ENCODE results near the gene HEATR3.

HEATR3 gene, protein sequence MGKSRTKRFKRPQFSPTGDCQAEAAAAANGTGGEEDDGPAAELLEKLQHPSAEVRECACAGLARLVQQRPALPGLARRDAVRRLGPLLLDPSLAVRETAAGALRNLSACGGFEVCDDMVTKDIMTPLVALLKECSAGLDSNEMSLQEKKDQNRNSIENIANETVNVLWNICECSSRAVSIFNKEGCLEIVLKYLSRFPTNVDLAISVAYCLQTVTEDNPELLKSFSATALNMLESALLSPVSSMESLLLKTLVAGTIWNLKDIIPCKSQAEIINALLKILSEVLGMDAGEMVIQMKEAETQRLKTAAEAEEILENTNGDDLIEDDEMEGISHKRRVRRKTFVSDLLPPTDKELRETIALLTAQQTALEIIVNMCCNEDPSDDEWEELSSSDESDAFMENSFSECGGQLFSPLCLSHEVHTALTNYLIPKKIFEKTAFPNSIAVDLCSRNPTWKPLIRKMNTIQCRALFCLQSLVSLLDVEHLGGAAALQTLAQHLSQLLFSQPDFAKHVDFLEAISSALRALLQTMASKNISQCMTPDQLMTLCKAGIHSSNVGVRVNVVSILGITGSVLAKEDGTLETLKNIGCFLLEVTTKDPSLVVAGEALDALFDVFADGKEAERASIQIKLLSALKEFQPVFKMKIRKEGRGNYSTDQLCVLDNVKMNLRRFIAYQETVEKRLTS

GRCh38 chr16:50065624-50066481, at the start of gene HEATR3:
Gene HEATR3, plus strand, starts transcription at chr16:50065970. Its CDS starts 162 bp downstream, at chr16:50066132.
- Histone ChIP-seq H3K27ac (ENCODE audit: low read depth, low read length) (peak within 1 kb of the TSS; percentile 96), H3K9ac (ENCODE audit: low read length) (peak within 1 kb of the TSS; percentile 67), H3K4me3 (ENCODE audit: low read depth in 1 of 2, low read length in 2 of 2) (peak within 1 kb of the TSS; percentile 73 to 83), H3K27me3 (ENCODE audit: control insufficient read depth in 1 of 2, insufficient read depth in 2 of 2, low read length in 2 of 2) (no peaks in the 10 kb centered on the region), H3K9me3 (ENCODE audit: low read length) (no peaks in the 10 kb centered on the region), H3K36me3 (ENCODE audit: insufficient read depth, low read length) (peaks cover 6% of the 10 kb centered on the region), H3K4me1 (ENCODE audit: insufficient read depth, low read length) (peaks cover 21% of the 10 kb centered on the region)

- H3K9me3 ChIP-seq (ENCODE audit: low read length): no peaks in the 10 kb centered on the region
- H3K27me3 ChIP-seq (ENCODE audit: control insufficient read depth in 1 of 2, insufficient read depth in 2 of 2, low read length in 2 of 2): no peaks in the 10 kb centered on the region
- no peaks in the 10 kb centered on the region for H3K36me3 ChIP-seq (ENCODE audit: insufficient read depth, low read length)
- H3K4me3 ChIP-seq (ENCODE audit: low read depth in 1 of 2, low read length in 2 of 2): no peak overlapping the region
- no peaks in the 10 kb centered on the region for H3K4me1 ChIP-seq (ENCODE audit: insufficient read depth, low read length)
- H3K9ac ChIP-seq (ENCODE audit: low read length): no peak overlapping the region
- H3K27ac ChIP-seq (ENCODE audit: low read depth, low read length): no peak overlapping the region
Observed at GRCh38 chr16:50017553-50017952, 48.2 kb upstream of the HEATR3 start.

DNA sequence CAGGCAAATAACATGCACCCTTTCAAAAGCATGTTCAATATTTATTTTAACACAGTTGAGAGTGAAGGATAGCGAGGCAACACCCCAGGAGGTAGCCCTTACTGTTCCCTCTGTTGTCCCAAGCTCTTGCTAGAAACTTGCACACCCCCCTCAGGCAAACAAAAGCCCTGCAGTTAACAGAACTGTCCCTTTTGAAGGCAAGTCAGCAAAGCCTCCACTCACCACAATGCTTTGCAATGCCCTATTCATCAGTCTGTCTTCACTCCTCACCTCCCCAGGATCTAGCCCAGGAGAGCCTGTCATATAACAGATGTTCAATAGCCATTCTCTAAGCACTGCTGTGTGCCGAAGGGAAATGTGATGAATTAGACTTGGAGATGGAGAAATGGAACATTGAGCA, 44.2 kb upstream of the HEATR3 start:
- Histone ChIP-seq H3K4me3 (ENCODE audit: low read depth in 1 of 2, low read length in 2 of 2) (no peak overlapping the region), H3K4me1 (ENCODE audit: insufficient read depth, low read length) (peaks cover 6% of the 10 kb centered on the region), H3K9ac (ENCODE audit: low read length) (no peak overlapping the region), H3K27ac (ENCODE audit: low read depth, low read length) (no peak overlapping the region), H3K27me3 (ENCODE audit: control insufficient read depth in 1 of 2, insufficient read depth in 2 of 2, low read length in 2 of 2) (no peaks in the 10 kb centered on the region), H3K36me3 (ENCODE audit: insufficient read depth, low read length) (no peaks in the 10 kb centered on the region), H3K9me3 (ENCODE audit: low read length) (no peaks in the 10 kb centered on the region)

DNA sequence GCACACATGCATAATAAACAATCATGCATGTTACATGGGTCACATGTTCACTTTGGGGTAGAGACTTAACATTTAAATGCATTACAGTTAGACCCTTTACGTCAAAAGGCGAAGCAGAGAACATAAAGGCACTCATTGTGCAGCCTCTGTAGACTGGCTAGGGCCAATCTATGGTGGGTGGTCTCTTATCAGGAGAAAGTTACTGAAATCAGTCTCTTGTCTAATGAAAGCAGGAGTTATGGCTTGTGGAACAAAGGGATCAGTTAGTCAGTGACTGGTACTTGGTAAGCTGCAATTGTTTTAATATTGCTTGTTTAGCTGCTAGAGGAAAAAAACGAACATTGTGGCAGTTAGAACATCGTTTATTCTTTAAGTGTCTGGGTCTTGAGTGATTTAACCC, 42.1 kb upstream of the HEATR3 start:
- Histone ChIP-seq H3K9ac (ENCODE audit: low read length) (no peak overlapping the region), H3K4me1 (ENCODE audit: insufficient read depth, low read length) (peaks cover 8% of the 10 kb centered on the region), H3K9me3 (ENCODE audit: low read length) (no peaks in the 10 kb centered on the region), H3K27me3 (ENCODE audit: control insufficient read depth in 1 of 2, insufficient read depth in 2 of 2, low read length in 2 of 2) (no peaks in the 10 kb centered on the region), H3K4me3 (ENCODE audit: low read depth in 1 of 2, low read length in 2 of 2) (no peak overlapping the region), H3K27ac (ENCODE audit: low read depth, low read length) (no peak overlapping the region), H3K36me3 (ENCODE audit: insufficient read depth, low read length) (no peaks in the 10 kb centered on the region)

- Histone ChIP-seq H3K27me3 (ENCODE audit: control insufficient read depth in 1 of 2, insufficient read depth in 2 of 2, low read length in 2 of 2) (no peaks in the 10 kb centered on the region), H3K36me3 (ENCODE audit: insufficient read depth, low read length) (no peaks in the 10 kb centered on the region), H3K4me1 (ENCODE audit: insufficient read depth, low read length) (peaks cover 8% of the 10 kb centered on the region), H3K9ac (ENCODE audit: low read length) (no peak overlapping the region), H3K4me3 (ENCODE audit: low read depth in 1 of 2, low read length in 2 of 2) (no peak overlapping the region), H3K9me3 (ENCODE audit: low read length) (no peaks in the 10 kb centered on the region), H3K27ac (ENCODE audit: low read depth, low read length) (no peak overlapping the region)
Observed at GRCh38 chr16:50024207-50024606, 41.6 kb upstream of the HEATR3 start.

DNA sequence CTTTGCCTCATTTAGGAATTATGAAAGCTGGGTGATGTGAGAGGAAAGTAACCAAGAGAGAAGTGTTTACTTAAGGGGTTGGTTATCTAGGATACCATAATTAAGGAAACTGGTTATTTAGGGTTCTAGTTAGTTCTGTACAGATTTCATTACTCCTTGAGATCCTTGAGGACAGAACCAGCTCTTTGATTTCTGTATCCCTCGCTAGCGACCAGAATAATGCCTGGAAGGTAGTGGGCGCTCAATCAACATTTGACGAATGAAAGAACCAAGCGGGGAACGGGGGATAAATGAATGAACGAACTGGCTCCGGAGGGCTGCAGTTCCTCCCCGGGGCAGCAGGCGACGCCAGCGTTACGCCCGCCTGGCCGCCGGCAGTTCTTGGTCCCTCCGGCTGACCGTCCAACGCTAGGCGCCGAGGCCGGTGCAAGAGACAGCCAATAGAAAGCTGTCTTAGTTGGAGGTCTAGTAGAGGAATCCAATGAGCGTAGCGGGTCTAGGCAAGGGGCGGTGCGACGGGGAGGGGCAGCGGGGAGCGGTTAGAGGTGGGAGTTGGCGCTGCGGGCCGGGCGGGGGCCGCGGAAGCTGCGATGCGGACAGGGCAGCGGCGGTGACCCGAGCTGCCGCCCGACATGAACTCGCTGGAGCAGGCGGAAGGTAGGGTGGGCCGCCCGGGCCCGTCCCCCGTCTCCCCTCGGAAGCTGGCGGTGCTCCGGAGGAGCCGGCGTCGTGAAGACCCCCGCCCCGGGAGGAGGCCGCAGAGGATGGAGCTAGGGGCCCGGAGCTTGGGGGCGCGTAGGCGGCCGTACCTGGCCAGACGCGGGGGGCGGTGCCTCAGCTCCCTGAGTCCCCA, 40.9 kb upstream of the HEATR3 start, which contains the start of gene CNEP1R1:
CNEP1R1 (plus strand) TSS at position 542 of the 853 bp plus-strand sequence; CDS start at position 633, 91 bp downstream.
- no peaks in the 10 kb centered on the region for H3K9me3 ChIP-seq (ENCODE audit: low read length)
- H3K4me1 ChIP-seq (ENCODE audit: insufficient read depth, low read length): peaks cover 8% of the 10 kb centered on the region
- no peaks in the 10 kb centered on the region for H3K27me3 ChIP-seq (ENCODE audit: control insufficient read depth in 1 of 2, insufficient read depth in 2 of 2, low read length in 2 of 2)
- peak within 1 kb of the TSS; percentile 87 to 96 for H3K4me3 ChIP-seq (ENCODE audit: low read depth in 1 of 2, low read length in 2 of 2)
- no peaks in the 10 kb centered on the region for H3K36me3 ChIP-seq (ENCODE audit: insufficient read depth, low read length)
- peak within 1 kb of the TSS; percentile 92 for H3K9ac ChIP-seq (ENCODE audit: low read length)
- peak within 1 kb of the TSS; percentile 70 for H3K27ac ChIP-seq (ENCODE audit: low read depth, low read length)

DNA sequence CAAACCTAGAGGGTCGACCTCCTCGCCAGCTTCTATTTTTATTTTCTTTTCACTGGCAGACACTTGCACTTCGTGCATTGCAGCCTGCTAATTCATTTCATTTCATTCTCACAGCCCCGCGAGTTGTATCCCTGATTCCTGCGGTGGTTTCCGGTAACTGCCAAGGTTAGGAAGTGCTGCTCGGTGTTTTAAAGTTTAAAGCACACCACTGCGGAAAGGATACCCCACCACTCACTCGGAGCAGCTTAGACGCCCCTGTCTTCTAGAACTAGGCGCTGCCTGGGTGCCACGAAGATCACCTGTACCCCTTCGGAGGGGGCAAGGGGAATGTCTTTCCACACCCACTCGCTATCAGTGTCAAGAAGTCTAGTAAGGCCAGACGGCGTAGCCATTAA, 40.2 kb upstream of the HEATR3 start:
- peak overlapping the region; percentile 92 for H3K9ac ChIP-seq (ENCODE audit: low read length)
- H3K4me1 ChIP-seq (ENCODE audit: insufficient read depth, low read length): peaks cover 8% of the 10 kb centered on the region
- no peaks in the 10 kb centered on the region for H3K27me3 ChIP-seq (ENCODE audit: control insufficient read depth in 1 of 2, insufficient read depth in 2 of 2, low read length in 2 of 2)
- H3K4me3 ChIP-seq (ENCODE audit: low read depth in 1 of 2, low read length in 2 of 2): peak overlapping the region; percentile 87 to 96
- peaks cover under 1% of the 10 kb centered on the region for H3K36me3 ChIP-seq (ENCODE audit: insufficient read depth, low read length)
- no peaks in the 10 kb centered on the region for H3K9me3 ChIP-seq (ENCODE audit: low read length)
- peak overlapping the region; percentile 70 for H3K27ac ChIP-seq (ENCODE audit: low read depth, low read length)

GRCh38 chr16:50027829-50028228, 37.9 kb upstream of the HEATR3 start:
- Histone ChIP-seq H3K27ac (ENCODE audit: low read depth, low read length) (no peak overlapping the region), H3K27me3 (ENCODE audit: control insufficient read depth in 1 of 2, insufficient read depth in 2 of 2, low read length in 2 of 2) (no peaks in the 10 kb centered on the region), H3K36me3 (ENCODE audit: insufficient read depth, low read length) (peaks cover 12% of the 10 kb centered on the region), H3K9ac (ENCODE audit: low read length) (no peak overlapping the region), H3K4me3 (ENCODE audit: low read depth in 1 of 2, low read length in 2 of 2) (no peak overlapping the region), H3K9me3 (ENCODE audit: low read length) (no peaks in the 10 kb centered on the region), H3K4me1 (ENCODE audit: insufficient read depth, low read length) (peaks cover 8% of the 10 kb centered on the region)

DNA sequence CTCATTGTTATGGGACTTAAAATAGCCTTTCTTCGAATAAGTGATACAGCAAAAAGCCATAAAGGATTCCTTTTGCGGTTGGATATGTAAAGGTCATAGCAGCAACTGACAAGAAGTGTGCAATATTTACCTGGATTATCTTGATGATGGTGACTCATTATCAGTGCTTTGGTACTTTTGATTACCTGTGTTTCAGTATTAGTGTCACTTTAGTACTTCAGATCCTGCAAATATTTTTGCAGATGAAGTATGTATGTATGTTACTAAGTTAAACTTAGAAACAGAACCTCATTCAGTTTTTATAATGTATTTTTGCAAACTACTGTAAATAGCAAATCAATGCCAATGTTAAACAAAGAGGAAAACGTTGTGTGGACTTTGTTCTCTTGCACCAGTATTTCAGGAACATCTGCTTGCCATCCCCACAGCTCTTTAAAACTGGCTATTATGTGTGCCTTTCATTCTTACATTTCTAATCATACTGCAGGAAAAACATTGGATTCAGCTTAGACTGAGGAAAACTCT, 30.2 kb upstream of the HEATR3 start:
- Histone ChIP-seq H3K36me3 (ENCODE audit: insufficient read depth, low read length) (peaks cover 33% of the 10 kb centered on the region), H3K9me3 (ENCODE audit: low read length) (no peaks in the 10 kb centered on the region), H3K9ac (ENCODE audit: low read length) (no peak overlapping the region), H3K4me3 (ENCODE audit: low read depth in 1 of 2, low read length in 2 of 2) (no peak overlapping the region), H3K27ac (ENCODE audit: low read depth, low read length) (no peak overlapping the region), H3K27me3 (ENCODE audit: control insufficient read depth in 1 of 2, insufficient read depth in 2 of 2, low read length in 2 of 2) (no peaks in the 10 kb centered on the region), H3K4me1 (ENCODE audit: insufficient read depth, low read length) (no peaks in the 10 kb centered on the region)

GRCh38 chr16:50036426-50036825, 29.3 kb upstream of the HEATR3 start:
- H3K36me3 ChIP-seq (ENCODE audit: insufficient read depth, low read length): peaks cover 29% of the 10 kb centered on the region
- no peak overlapping the region for H3K4me3 ChIP-seq (ENCODE audit: low read depth in 1 of 2, low read length in 2 of 2)
- H3K4me1 ChIP-seq (ENCODE audit: insufficient read depth, low read length): no peaks in the 10 kb centered on the region
- H3K9ac ChIP-seq (ENCODE audit: low read length): no peak overlapping the region
- H3K9me3 ChIP-seq (ENCODE audit: low read length): no peaks in the 10 kb centered on the region
- no peak overlapping the region for H3K27ac ChIP-seq (ENCODE audit: low read depth, low read length)
- H3K27me3 ChIP-seq (ENCODE audit: control insufficient read depth in 1 of 2, insufficient read depth in 2 of 2, low read length in 2 of 2): no peaks in the 10 kb centered on the region
